IPS-18a (cell line): ENCODE data around the gene SYT4.
"Not testable (repeated sequence)": the region's sequence is repeated elsewhere in the genome, so short reads cannot be mapped to it uniquely, and the experiment has no call there.

Source experiments
- H3K27ac ChIP-seq: one replicate; pipeline ENCODE4 v1.5.1; 2013; ENCODE audit warnings: low read length
- H3K27me3 ChIP-seq: one replicate; pipeline ENCODE4 v1.6.1; 2013; ENCODE audit warnings: mild to moderate bottlenecking, low read length; ENCODE audit not compliant: control insufficient read depth, insufficient read depth
- H3K36me3 ChIP-seq: one replicate; pipeline ENCODE4 v1.6.1; 2013; ENCODE audit warnings: low read depth, low read length; ENCODE audit not compliant: control insufficient read depth
- H3K4me1 ChIP-seq: one replicate; pipeline ENCODE4 v1.6.1; 2013; ENCODE audit warnings: low read depth, low read length; ENCODE audit not compliant: control insufficient read depth
- H3K4me3 ChIP-seq: one replicate; pipeline ENCODE4 v1.5.1; 2013; ENCODE audit warnings: low read length
- H3K9ac ChIP-seq: one replicate; pipeline ENCODE4 v1.6.1; 2013; ENCODE audit warnings: mild to moderate bottlenecking, low read length, moderate library complexity
- H3K9me3 ChIP-seq: one replicate; pipeline ENCODE4 v1.6.1; 2013; ENCODE audit warnings: low read depth, low read length; ENCODE audit not compliant: control insufficient read depth

SYT4 gene

DNA sequence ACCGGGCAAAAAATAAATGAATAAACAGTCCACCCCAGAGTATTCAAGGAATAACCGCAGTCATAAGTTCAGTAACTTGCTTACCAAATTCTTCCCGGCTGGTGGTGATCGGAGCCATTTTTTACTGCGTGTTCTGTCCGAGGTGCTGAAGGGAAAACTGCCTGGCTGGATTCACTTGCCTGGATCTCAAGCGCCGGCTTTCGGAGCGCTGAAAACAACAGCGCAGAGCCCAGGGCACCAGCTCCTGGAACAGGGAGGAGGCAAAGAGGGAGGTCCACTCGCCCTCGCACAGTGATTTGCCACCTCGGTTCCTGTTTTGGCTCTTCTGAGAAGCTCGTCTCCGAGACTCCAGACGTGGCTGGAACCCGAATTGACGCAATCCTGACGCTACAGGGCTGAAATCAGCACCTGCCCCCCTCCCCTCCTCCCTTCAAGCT is at the start of gene SYT4:
SYT4 (minus strand) TSS at position 327 of the 437 bp plus-strand sequence; CDS start at position 118, 209 bp downstream.
- Histone ChIP-seq H3K27me3 (no peaks in the 10 kb centered on the region), H3K4me3 (peak within 1 kb of the TSS; percentile 59), H3K27ac (no peak within 1 kb of the TSS), H3K9ac (no peak within 1 kb of the TSS), H3K36me3 (no peaks in the 10 kb centered on the region), H3K4me1 (peaks cover 23% of the 10 kb centered on the region), H3K9me3 (no peaks in the 10 kb centered on the region)

DNA sequence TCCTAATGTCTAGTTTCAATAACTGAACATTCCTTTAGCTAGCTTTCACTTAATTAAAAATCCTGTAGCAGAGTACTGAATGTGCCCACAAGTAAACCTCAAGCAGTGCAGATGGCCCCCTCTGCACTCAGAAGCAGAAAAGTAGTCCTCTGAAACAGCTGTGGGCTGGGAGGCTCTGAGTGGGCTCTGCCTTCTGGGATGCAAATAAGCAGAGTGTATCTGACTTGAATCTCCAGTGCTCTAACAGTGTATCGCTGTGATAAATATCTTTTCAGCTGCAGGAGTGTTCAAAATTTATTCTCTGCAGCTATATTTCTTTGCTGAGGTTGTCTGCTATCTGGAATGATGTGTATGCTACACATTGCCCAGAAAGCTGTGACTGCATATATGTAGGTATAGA is 44.8 kb upstream of the SYT4 start:
- no peaks in the 10 kb centered on the region for H3K27me3 ChIP-seq
- no peak overlapping the region for H3K4me3 ChIP-seq
- H3K9ac ChIP-seq: no peak overlapping the region
- H3K27ac ChIP-seq: no peak overlapping the region
- no peaks in the 10 kb centered on the region for H3K36me3 ChIP-seq
- H3K4me1 ChIP-seq: no peaks in the 10 kb centered on the region
- no peaks in the 10 kb centered on the region for H3K9me3 ChIP-seq

DNA sequence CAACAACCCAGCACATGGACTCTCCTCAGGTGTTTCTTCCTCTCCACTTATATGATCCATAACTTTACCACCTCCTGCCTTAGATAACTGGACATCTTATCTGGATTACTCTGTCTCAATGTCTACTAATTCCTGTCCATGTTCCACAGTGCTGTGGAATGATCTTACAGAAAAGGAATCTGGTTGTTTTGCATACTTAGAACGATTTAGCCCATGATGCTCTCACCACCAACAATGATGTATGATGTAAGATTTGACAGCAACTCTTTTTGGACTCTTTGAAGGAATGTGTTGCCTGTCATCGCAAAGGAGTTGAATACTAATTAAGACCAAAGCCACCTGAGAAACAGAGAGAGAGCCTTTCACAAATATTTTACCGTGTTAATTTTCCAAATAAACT is 37.7 kb upstream of the SYT4 start:
- H3K27ac ChIP-seq: no peak overlapping the region
- H3K9ac ChIP-seq: no peak overlapping the region
- H3K9me3 ChIP-seq: no peaks in the 10 kb centered on the region
- H3K4me1 ChIP-seq: no peaks in the 10 kb centered on the region
- H3K36me3 ChIP-seq: no peaks in the 10 kb centered on the region
- no peak overlapping the region for H3K4me3 ChIP-seq
- H3K27me3 ChIP-seq: no peaks in the 10 kb centered on the region

DNA sequence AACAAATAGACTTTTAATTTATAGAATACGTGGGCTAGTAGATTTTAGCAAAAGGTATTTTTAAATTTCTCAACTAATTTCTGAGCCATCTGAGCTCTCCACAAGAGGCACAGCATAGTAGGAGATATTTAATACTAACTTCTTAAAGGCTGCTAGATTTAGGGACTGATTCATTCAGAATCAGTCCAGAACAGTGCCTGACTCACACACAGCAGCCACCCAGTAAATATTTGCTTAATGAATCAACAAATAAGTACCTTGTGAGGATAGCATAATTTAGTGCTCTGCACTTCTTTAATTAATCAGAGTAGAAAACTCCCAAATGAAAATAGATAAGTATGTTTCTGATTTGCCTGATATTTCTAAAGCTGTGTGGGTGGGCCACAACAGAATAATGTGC is 35.6 kb upstream of the SYT4 start:
- Histone ChIP-seq H3K4me3 (no peak overlapping the region), H3K9me3 (no peaks in the 10 kb centered on the region), H3K4me1 (no peaks in the 10 kb centered on the region), H3K27me3 (no peaks in the 10 kb centered on the region), H3K27ac (no peak overlapping the region), H3K36me3 (no peaks in the 10 kb centered on the region), H3K9ac (no peak overlapping the region)

DNA sequence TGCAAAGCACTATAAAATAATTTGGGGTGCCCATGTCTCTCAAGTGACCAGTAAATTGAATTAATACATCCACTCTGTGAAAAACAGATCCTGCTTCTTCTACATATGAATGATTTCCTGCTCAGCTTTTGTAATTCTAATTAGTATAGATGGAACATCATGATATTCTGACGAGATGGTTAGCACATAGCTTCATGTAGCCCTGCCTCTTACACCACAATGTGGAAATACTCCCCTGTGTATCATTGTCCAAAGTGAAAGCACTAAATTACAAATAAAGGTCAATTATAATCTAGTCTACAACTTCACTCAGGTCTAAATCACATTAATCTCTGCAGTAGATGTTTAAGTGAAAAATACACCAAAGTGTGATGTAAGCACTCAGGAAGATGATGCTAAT is 32.9 kb upstream of the SYT4 start:
- Histone ChIP-seq H3K4me3 (no peak overlapping the region), H3K27me3 (no peaks in the 10 kb centered on the region), H3K27ac (no peak overlapping the region), H3K36me3 (no peaks in the 10 kb centered on the region), H3K4me1 (no peaks in the 10 kb centered on the region), H3K9ac (no peak overlapping the region), H3K9me3 (no peaks in the 10 kb centered on the region)

DNA sequence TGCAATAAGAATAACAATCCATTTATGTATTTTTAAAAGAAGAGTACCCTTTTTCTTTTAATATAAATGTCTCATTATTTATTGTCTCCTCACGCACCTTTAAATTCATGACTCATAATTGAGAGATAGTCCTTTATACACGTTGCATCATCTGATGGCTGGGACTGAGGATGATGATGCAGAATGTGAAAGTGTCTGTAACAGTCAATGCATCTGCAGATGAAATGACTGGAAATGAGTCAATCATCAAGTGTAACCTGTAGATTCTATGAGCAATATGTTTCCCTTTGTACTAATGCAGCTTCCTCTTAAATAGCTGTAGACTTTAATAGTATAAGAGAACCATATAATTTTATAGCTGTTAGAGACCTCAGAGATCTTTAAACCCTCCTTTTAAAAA is 26.1 kb upstream of the SYT4 start:
- no peaks in the 10 kb centered on the region for H3K27me3 ChIP-seq
- H3K4me1 ChIP-seq: no peaks in the 10 kb centered on the region
- no peaks in the 10 kb centered on the region for H3K9me3 ChIP-seq
- no peak overlapping the region for H3K9ac ChIP-seq
- H3K27ac ChIP-seq: no peak overlapping the region
- H3K4me3 ChIP-seq: no peak overlapping the region
- no peaks in the 10 kb centered on the region for H3K36me3 ChIP-seq

DNA sequence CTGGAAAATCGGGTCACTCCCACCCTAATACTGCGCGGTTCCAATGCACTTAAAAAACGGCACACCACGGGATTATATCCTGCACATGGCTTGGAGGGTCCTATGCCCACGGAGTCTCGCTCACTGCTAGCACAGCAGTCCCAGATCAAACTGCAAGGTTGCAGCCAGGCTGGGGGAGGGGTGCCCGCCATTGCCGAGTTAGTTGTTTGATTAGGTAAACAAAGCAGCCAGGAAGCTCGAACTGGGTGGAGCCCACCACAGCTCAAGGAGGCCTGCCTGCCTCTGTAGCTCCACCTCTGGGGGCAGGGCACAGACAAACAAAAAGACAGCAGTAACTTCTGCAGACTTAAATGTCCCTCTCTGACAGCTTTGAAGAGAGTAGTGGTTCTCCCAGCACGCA is 8.9 kb upstream of the SYT4 start:
- H3K27ac ChIP-seq, H3K36me3 ChIP-seq, H3K4me3 ChIP-seq, H3K4me1 ChIP-seq, H3K9ac ChIP-seq, H3K9me3 ChIP-seq, H3K27me3 ChIP-seq: not testable (repeated sequence)

GRCh38 chr18:43283299-43283698 is 6.0 kb upstream of the SYT4 start:
- H3K9ac ChIP-seq: no peak overlapping the region
- no peak overlapping the region for H3K4me3 ChIP-seq
- H3K27me3 ChIP-seq: no peaks in the 10 kb centered on the region
- H3K9me3 ChIP-seq: no peaks in the 10 kb centered on the region
- peaks cover 9% of the 10 kb centered on the region for H3K4me1 ChIP-seq
- H3K27ac ChIP-seq: no peak overlapping the region
- no peaks in the 10 kb centered on the region for H3K36me3 ChIP-seq

GRCh38 chr18:43279015-43279744 is 1.9 kb upstream of the SYT4 start:
- no peaks in the 10 kb centered on the region for H3K9me3 ChIP-seq
- H3K9ac ChIP-seq: peak overlapping the region; percentile 25
- H3K4me1 ChIP-seq: peaks cover 23% of the 10 kb centered on the region
- H3K36me3 ChIP-seq: no peaks in the 10 kb centered on the region
- no peak overlapping the region for H3K27ac ChIP-seq
- no peak overlapping the region for H3K4me3 ChIP-seq
- no peaks in the 10 kb centered on the region for H3K27me3 ChIP-seq

GRCh38 chr18:43278355-43278754 is 1.1 kb upstream of the SYT4 start:
- no peak overlapping the region for H3K4me3 ChIP-seq
- no peak overlapping the region for H3K9ac ChIP-seq
- H3K4me1 ChIP-seq: peaks cover 23% of the 10 kb centered on the region
- H3K36me3 ChIP-seq: no peaks in the 10 kb centered on the region
- H3K27me3 ChIP-seq: no peaks in the 10 kb centered on the region
- no peaks in the 10 kb centered on the region for H3K9me3 ChIP-seq
- H3K27ac ChIP-seq: no peak overlapping the region

DNA sequence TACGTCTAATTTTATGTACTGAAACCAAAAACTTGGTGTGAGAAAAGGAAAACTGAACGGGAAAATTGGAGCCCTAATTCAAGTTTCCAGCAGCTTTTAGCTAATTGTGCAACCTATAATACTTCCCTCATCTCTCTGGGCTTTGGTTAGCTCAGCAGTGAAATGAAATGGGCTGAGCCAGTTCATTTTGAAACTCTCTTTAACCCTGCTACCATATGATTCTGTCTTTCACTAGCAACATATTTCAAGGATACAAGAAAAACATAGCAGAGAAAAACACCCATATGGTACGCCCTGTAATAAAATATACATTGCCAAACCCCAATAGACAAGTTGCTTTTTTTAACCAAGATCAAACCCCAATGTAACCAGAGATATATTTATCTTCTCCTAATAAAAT is 799 bp downstream of the SYT4 start:
- Histone ChIP-seq H3K9me3 (no peaks in the 10 kb centered on the region), H3K4me1 (peaks cover 23% of the 10 kb centered on the region), H3K27ac (no peak overlapping the region), H3K36me3 (no peaks in the 10 kb centered on the region), H3K27me3 (no peaks in the 10 kb centered on the region), H3K9ac (no peak overlapping the region), H3K4me3 (peak overlapping the region; percentile 59)

GRCh38 chr18:43275546-43275945 is 1.7 kb downstream of the SYT4 start:
- no peaks in the 10 kb centered on the region for H3K36me3 ChIP-seq
- H3K9me3 ChIP-seq: no peaks in the 10 kb centered on the region
- H3K27me3 ChIP-seq: no peaks in the 10 kb centered on the region
- H3K4me3 ChIP-seq: no peak overlapping the region
- H3K9ac ChIP-seq: no peak overlapping the region
- H3K27ac ChIP-seq: no peak overlapping the region
- H3K4me1 ChIP-seq: peaks cover 23% of the 10 kb centered on the region
